ENCODE measurements around the gene LCP1.
A peak's percentile ranks its signal among the peaks of the same experiment; 100 is the strongest.

Gene LCP1

DNA sequence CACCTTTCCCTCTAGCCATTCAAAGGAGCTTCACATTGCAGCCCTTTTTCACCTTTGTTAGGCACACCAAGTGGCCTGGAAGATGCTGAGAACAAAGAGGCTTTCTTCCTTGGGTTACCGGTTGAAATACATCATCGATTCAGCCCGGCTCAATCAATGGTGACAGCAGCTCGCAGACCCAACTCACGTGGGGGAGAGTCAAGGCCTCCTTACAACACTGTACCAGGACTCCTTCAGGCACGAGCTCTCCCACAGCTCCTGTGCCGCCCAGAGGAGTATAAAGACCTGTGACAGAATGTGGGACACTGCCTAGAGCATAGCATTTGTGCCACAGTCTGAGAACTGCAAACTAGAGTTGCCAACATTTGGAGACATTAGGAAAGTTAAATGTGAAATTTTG lies 25.9 kb upstream of the LCP1 start:
- no peak overlapping the region for H3K4me3 ChIP-seq
- TF ChIP-seq EZH2 (IDR thresholded peaks at IDR 0.05) (no peak), POLR2AphosphoS5 (IDR thresholded peaks at IDR 0.05; ENCODE audit: borderline replicate concordance, low read depth, low read length) (no peak), FOXP2 (optimal IDR thresholded peaks at IDR 0.05; ENCODE audit: control extremely low read depth, extremely low read length, insufficient read depth) (no peak)
- no peak overlapping the region for H3K27ac ChIP-seq
- H3K9ac ChIP-seq (ENCODE audit: insufficient read length), result no peak overlapping the region
- no peaks in the 10 kb centered on the region for H3K36me3 ChIP-seq (ENCODE audit: insufficient read depth, low read length)
- DNase-seq (ENCODE audit: low read depth, low spot score), result no peak
- no peaks in the 10 kb centered on the region for H3K9me3 ChIP-seq (ENCODE audit: low read depth, low read length)

DNA sequence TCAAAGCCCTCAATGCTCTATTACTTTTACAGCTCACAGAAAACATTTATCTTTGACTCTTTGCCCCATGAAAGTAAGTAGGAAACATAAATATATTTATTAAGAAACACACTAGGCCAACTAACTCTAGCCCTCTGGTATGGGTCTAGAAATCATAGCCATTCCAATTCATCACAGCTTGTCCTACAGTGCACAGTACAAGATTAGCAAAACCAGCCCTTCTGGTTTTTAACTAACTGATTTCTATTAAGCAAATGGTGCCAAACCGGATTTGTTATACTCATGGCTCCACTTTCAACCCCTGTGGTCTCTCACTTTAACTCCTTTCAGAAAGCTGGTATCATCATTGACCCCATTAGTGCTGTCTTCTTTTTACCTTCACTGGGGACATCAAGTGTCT lies 24.2 kb upstream of the LCP1 start:
- Histone ChIP-seq H3K9me3 (ENCODE audit: low read depth, low read length) (no peaks in the 10 kb centered on the region), H3K9ac (ENCODE audit: insufficient read length) (no peak overlapping the region), H3K27ac (no peak overlapping the region), H3K4me3 (no peak overlapping the region), H3K36me3 (ENCODE audit: insufficient read depth, low read length) (no peaks in the 10 kb centered on the region)
- DNase-seq (ENCODE audit: low read depth, low spot score), result no peak
- TF ChIP-seq EZH2 (IDR thresholded peaks at IDR 0.05), result no peak
- no peak for TF ChIP-seq FOXP2 (optimal IDR thresholded peaks at IDR 0.05; ENCODE audit: control extremely low read depth, extremely low read length, insufficient read depth)
- no peak for TF ChIP-seq POLR2AphosphoS5 (IDR thresholded peaks at IDR 0.05; ENCODE audit: borderline replicate concordance, low read depth, low read length)

DNA sequence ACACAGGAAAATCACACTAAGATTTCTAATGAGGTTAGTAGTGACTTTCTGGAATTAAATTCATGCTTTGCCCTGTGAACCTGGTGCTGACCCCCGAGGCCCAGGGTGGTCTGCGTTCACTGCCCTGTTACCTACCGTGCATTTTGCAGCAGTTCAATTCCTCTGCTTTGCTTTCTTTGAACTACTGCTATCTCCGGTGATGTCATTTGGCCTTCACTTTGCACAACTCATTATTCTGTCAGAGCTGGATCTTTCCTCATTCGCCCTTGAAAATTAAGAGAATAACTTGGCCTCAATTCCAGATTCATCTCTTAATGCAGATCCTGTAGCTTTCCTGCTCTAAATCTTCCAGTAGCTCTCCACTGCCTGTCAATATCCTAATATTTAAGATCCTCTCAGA lies 21.0 kb upstream of the LCP1 start:
- no peak for DNase-seq (ENCODE audit: low read depth, low spot score)
- no peak overlapping the region for H3K4me3 ChIP-seq
- H3K9ac ChIP-seq (ENCODE audit: insufficient read length), result no peak overlapping the region
- peak overlapping the region; percentile 47; the same call in 1 of the 2 replicates for H3K27ac ChIP-seq
- no peaks in the 10 kb centered on the region for H3K36me3 ChIP-seq (ENCODE audit: insufficient read depth, low read length)
- H3K9me3 ChIP-seq (ENCODE audit: low read depth, low read length), result no peaks in the 10 kb centered on the region
- TF ChIP-seq POLR2AphosphoS5 (IDR thresholded peaks at IDR 0.05; ENCODE audit: borderline replicate concordance, low read depth, low read length) (no peak), EZH2 (IDR thresholded peaks at IDR 0.05) (no peak), FOXP2 (optimal IDR thresholded peaks at IDR 0.05; ENCODE audit: control extremely low read depth, extremely low read length, insufficient read depth) (no peak)

DNA sequence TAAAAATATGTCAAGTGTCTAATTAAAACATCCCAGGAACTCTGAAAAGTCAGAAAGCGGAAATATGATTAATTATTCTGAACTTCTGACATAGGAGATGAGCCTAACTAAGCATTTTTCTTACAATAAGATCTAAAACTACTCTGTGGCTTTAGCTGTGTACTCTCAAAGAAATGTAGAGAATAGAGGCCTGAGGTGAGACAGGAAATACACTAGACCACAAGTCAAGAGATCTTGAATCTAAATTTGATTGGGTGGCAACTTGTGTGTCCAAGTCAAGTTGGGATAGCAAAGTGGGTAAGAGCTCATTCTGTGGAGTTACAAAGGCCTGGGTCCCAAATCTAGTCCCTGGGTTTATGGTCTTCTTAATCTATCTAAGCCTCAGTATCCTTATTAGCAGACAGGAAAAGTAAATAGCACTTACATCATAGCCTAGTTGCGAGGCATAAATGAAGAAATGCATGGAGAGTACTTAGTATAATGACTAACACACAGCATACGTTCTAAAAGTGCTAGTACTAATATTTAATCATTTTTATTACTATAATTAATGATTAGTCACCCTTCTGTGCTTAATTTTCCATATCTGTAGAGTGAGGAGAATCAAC lies 20.3 kb upstream of the LCP1 start:
- no peak for DNase-seq (ENCODE audit: low read depth, low spot score)
- Histone ChIP-seq H3K9me3 (ENCODE audit: low read depth, low read length) (no peaks in the 10 kb centered on the region), H3K27ac (peak overlapping the region; percentile 47; the same call in 1 of the 2 replicates), H3K4me3 (no peak overlapping the region), H3K36me3 (ENCODE audit: insufficient read depth, low read length) (no peaks in the 10 kb centered on the region), H3K9ac (ENCODE audit: insufficient read length) (no peak overlapping the region)
- TF ChIP-seq FOXP2 (optimal IDR thresholded peaks at IDR 0.05; ENCODE audit: control extremely low read depth, extremely low read length, insufficient read depth) (no peak), EZH2 (IDR thresholded peaks at IDR 0.05) (no peak), POLR2AphosphoS5 (IDR thresholded peaks at IDR 0.05; ENCODE audit: borderline replicate concordance, low read depth, low read length) (no peak)

DNA sequence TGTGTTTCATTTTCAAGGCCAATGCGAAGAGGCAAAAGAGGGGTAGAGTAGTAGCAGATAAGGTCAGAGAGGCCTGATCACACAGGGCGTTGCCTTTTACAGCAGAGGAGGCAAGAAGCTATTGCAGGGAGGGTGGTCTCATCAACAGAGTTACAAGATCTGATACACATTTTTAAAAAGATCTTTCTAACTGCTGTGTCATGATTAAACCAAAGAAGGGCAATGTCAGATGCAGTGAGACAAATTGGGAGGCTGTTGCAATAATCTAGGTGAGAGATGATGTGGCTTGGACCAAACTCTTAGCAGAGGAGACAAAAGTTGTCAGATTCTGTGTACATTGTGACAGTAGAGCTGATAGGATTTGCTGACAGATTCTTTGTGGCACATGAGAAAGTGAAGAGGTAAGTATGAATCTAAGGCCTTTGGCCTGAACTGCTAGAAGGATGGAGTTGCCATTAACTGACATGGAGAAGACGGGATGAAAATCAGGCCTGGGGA lies 16.8 kb upstream of the LCP1 start:
- H3K27ac ChIP-seq, result no peak overlapping the region
- no peak overlapping the region for H3K9ac ChIP-seq (ENCODE audit: insufficient read length)

DNA sequence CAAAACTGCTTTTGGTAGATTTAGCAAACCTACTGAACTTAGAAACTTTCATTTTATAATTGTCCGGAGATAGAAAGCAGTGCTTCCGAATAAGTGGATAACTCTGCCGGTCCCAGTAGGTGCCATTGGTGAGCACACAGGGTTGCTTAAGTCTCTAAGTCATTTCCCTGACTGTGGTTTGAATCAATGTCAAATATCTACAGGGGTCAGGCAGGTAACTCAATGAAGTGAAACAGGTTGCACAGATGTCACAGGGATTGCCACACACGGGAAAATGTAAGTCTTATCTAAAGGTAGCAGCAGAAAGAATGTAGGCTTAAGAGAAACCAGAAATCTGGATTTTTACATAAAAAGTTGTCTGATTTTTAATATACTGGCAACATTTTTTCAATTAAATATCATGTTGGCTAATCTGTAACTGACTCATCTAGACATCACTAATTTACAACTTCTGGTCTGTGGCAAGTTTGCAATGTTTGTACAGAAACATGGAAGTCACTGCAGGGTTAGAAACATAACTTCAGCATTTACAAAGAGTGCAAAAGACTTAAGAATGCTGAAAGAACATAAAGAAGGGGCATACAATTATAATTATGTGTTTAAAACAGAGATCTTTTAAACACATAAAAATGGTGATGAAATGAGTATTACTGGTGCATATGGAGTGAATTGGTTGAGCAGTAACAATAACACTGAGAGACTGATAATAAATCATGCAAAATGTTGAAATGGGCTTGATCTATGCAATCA lies 15.5 kb upstream of the LCP1 start:
- no peak for DNase-seq (ENCODE audit: low read depth, low spot score)
- Histone ChIP-seq H3K9ac (ENCODE audit: insufficient read length) (no peak overlapping the region), H3K9me3 (ENCODE audit: low read depth, low read length) (no peaks in the 10 kb centered on the region), H3K27ac (no peak overlapping the region), H3K4me3 (no peak overlapping the region), H3K36me3 (ENCODE audit: insufficient read depth, low read length) (no peaks in the 10 kb centered on the region)
- TF ChIP-seq FOXP2 (optimal IDR thresholded peaks at IDR 0.05; ENCODE audit: control extremely low read depth, extremely low read length, insufficient read depth) (no peak), EZH2 (IDR thresholded peaks at IDR 0.05) (no peak), POLR2AphosphoS5 (IDR thresholded peaks at IDR 0.05; ENCODE audit: borderline replicate concordance, low read depth, low read length) (no peak)

More for the DNA sequence above, 16.8 kb upstream of the LCP1 start:
- no peak for DNase-seq (ENCODE audit: low read depth, low spot score)
- TF ChIP-seq POLR2AphosphoS5 (IDR thresholded peaks at IDR 0.05; ENCODE audit: borderline replicate concordance, low read depth, low read length) (no peak), EZH2 (IDR thresholded peaks at IDR 0.05) (no peak), FOXP2 (optimal IDR thresholded peaks at IDR 0.05; ENCODE audit: control extremely low read depth, extremely low read length, insufficient read depth) (no peak)
- Histone ChIP-seq H3K4me3 (no peak overlapping the region), H3K9me3 (ENCODE audit: low read depth, low read length) (no peaks in the 10 kb centered on the region), H3K36me3 (ENCODE audit: insufficient read depth, low read length) (no peaks in the 10 kb centered on the region)

DNA sequence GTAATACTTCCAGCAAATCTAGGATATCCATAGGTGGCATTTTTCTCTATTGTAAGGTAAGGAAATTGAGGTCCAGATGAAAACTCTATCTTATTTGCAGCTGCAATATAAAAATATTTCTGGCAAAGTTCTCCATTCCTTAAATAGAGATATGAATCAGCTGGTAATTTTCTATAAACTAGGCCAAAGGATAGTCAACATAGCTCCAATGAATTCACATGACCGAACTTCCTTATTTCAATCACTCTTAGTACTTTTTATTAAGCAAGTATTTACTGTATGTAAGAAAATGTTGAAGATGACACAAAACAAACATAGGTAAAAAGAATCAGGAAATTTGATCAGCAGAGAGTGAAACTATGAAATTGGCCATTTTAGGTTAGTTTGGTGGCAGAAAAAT lies 13.0 kb upstream of the LCP1 start:
- Histone ChIP-seq H3K36me3 (ENCODE audit: insufficient read depth, low read length) (no peaks in the 10 kb centered on the region), H3K9ac (ENCODE audit: insufficient read length) (no peak overlapping the region), H3K27ac (no peak overlapping the region), H3K4me3 (no peak overlapping the region), H3K9me3 (ENCODE audit: low read depth, low read length) (no peaks in the 10 kb centered on the region)
- TF ChIP-seq EZH2 (IDR thresholded peaks at IDR 0.05) (no peak), POLR2AphosphoS5 (IDR thresholded peaks at IDR 0.05; ENCODE audit: borderline replicate concordance, low read depth, low read length) (no peak), FOXP2 (optimal IDR thresholded peaks at IDR 0.05; ENCODE audit: control extremely low read depth, extremely low read length, insufficient read depth) (no peak)
- DNase-seq (ENCODE audit: low read depth, low spot score), result no peak

DNA sequence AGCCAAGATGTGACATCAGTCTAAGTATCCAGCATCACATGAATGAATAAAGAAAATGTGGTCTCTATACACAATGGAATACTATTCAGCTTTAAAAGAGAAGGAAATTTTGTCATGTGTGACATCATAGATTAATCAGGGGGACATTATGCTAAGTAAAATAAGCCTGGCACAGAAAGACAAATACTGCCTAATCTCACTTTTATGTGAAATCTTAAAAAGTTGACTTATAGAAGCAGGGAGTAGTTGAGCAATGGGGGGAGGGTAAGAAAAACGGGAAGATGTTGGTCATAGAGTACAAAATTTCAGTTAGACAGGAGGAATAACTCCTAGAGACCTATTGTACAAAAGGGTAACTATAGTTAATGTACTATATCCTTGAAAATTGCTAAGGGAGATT lies 10.4 kb upstream of the LCP1 start:
- no peaks in the 10 kb centered on the region for H3K36me3 ChIP-seq (ENCODE audit: insufficient read depth, low read length)
- H3K9me3 ChIP-seq (ENCODE audit: low read depth, low read length), result no peaks in the 10 kb centered on the region
- no peak overlapping the region for H3K4me3 ChIP-seq
- H3K27ac ChIP-seq, result no peak overlapping the region
- H3K9ac ChIP-seq (ENCODE audit: insufficient read length), result no peak overlapping the region
- no peak for TF ChIP-seq EZH2 (IDR thresholded peaks at IDR 0.05)
- no peak for TF ChIP-seq POLR2AphosphoS5 (IDR thresholded peaks at IDR 0.05; ENCODE audit: borderline replicate concordance, low read depth, low read length)
- no peak for TF ChIP-seq FOXP2 (optimal IDR thresholded peaks at IDR 0.05; ENCODE audit: control extremely low read depth, extremely low read length, insufficient read depth)
- DNase-seq (ENCODE audit: low read depth, low spot score), result no peak
